GM18951 (cell line): Measurements from ENCODE around the gene NOTCH2.
"Not testable (repeated sequence)": the region's sequence is repeated elsewhere in the genome, so short reads cannot be mapped to it uniquely, and the experiment has no call there.

ENCODE experiments used
- POLR2A ChIP-seq: IDR thresholded peaks from 4 replicates; pipeline ENCODE4 v1.6.1; 2011; ENCODE audit warnings: mild to moderate bottlenecking; ENCODE audit not compliant: insufficient read length, insufficient read depth; ENCODE audit errors: extremely low read depth
- in situ Hi-C: fragments of 300-500 bp; cut with MboI; formaldehyde crosslinking; loops from one replicate; pipeline ENCODE4 v1.12.0; 2022; ENCODE audit warnings: low sequenced_read_pairs, mixed read lengths, inconsistent platforms; ENCODE audit not compliant: unreplicated experiment

Gene NOTCH2

DNA sequence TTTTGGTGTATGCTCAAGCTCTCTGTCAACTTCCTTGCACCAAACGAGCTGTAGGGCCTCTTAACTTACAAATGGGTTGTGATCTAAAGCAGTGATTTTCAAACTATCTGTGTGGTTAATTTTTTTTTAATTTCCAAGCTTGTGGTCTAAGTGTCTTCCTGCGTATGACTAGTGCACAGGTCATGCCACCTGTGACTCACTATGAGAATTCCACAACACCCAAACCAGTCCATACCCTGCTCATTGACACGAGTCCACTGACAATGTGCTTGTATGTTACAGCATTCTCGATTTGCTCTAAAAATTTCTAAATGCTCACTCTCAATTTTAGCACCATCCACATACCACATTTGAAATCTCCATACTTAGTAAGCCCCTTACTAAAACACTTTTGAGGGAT is 18.5 kb upstream of the NOTCH2 start:
- in situ Hi-C loops, result not testable (repeated sequence)

DNA sequence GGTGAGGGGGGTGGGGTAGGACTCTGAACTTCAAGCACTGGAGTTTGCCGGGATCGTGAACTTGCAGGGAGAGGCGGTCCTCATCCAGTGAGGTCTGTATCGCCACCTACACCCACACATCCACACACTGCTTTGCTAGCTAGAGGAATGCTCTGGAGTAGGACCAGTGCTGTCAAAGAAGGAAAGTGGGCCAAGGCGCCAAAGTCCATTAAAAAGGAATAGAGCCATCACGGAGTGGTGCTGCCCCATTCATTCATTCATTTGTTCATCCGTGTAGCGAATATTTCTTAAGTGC is 405 bp upstream of the NOTCH2 start:
- in situ Hi-C loops, result not testable (repeated sequence)

DNA sequence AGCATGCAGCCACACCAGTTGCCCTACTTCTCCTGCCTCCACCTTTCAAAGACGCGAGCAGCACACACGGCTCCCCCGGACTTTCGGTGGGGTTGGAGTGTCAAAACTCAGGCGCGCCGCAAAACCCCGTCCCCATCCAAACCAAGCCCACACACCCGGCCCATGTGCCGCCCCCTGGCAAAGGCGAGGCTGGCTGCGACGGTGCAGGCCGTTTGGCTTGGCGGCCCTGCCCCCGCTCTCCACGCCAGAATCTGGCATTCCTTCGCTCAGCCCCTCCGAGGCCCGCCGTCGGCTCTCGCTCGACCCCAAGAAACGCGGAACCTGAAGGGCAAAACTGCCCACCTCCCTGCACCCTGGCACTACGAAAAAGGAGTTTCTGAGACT is 787 bp downstream of the NOTCH2 start:
- in situ Hi-C loops, result not testable (repeated sequence)

DNA sequence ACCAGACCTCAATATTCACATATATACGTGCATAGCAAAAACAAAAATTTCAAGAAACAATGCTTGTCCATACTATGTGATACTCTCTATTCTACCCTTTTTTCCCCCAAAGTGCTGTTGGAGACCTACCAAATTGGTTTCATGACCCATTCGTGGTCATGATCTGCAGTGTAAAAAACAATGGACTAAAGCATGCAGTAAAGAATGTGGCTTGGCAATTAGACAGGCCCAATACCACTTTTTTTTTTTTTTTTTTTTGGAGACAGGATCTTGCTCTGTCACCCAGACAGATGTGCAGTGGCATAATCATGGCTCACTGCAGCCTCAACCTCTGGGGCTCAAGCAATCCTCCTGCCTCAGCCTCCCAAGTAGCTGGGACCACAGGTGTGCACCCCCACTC is 21.3 kb downstream of the NOTCH2 start:
- in situ Hi-C loops, result not testable (repeated sequence)

DNA sequence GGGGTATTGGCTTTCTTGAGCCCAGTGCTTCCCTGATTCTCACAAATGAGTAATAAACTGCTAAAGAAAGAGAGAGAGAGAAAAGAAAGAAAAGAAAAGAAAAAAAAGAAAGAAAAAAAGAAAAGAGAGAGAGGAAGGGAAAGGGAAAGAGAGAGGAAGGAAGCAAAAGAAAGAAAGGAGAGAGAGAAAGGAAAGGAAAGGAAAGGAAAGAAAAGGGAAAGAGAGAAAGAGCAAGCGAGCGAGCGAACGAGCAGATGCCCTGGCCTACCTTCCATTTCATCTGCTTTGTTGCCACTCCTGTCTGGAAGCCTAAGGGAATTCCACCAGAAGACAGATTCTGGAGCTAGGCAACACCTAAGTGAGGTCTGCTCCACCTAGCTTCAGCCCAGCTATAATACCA is 27.7 kb downstream of the NOTCH2 start:
- in situ Hi-C loops, result not testable (repeated sequence)

DNA sequence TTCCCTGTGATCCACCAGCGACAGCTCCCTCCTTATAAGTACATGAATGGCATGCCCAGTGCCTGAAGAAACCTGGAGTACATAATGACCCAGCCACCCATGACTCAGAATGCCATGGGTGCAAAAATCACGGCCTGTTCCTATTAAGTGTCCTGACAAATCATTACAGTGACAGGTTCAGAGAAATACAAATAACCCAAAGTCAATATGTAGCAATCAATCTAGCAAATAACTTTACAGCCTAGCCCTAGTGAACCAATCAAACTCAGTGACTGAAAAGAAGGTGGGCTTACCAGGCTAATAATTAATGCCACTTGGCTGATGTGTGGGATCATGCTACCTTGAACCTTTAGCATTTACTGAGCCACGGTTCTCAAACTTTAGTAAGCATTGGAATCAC is 37.2 kb downstream of the NOTCH2 start:
- in situ Hi-C loops, result not testable (repeated sequence)

DNA sequence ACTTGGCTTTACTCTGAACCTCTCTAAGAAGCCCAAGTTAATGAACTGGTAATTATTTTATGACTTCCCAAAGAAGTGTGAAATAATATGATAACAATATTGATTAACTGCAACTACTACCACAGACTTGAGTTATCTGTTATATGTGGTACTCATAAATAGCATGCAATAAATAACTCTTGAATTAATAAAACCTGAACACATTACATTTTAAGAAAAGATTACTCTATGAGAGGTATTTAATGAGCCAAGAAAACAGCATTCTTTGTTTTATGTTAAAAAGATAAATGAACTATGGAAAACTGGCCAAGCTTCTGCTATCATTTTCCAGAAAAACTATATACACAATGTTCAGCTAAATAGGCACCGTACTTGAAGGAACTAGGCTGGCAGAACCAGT is 45.7 kb downstream of the NOTCH2 start:
- in situ Hi-C loops, result not testable (repeated sequence)

DNA sequence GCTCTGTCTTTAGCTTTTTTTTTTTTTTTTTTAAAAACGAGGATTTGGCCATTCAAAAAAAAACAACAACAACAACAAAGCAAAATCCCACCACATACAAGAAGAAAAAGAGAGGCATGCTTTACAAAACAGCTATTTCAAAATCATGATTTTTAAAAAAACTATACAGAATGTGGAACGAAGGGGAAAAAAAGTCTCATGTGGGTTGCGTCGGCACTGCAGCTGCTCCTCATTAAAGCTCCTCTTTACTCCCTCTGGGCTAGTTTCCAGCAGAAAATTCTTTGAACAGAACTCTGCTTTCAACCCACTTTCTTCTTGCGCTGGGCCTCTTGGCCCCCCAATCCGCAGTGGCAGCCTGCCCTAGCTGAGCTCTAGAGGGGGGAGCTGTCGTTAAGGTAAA is 54.5 kb downstream of the NOTCH2 start:
- in situ Hi-C loops, result not testable (repeated sequence)

DNA sequence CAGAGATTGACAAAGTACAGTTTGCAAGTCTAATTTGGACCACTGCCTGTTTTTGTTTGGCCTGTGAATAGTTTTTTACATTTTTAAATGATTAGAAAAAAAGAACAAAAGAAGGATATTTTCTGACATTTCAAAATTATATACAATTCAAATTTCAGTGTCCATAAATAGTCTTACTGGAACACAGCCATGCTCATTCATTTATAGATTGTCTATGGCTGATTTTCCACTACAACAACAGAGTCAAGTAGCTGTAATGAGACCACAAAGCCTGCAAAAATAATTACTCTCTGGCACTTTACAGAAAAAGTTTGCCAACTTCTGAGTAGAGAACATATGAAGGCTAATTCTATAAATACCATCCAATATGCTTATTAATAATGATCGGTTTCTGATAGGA is 61.1 kb downstream of the NOTCH2 start:
- in situ Hi-C loops, result not testable (repeated sequence)

DNA sequence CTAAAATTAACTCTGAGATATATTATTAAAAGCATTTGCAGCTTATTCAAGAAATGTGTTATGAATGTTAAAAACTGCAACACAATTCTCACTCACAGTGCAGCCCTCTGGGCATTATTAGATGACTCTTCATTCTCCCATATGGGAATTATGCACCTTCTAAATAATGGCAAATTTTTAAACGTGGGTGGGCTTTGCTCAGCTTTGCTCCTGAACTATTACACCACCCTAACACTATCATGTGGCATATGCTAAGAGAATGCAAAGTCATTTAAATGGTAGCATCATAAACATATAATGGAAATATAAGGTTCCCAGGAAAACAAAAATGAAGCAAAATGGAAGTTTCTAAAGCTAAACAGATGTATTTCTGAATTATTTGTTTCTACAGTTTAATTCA is 61.6 kb downstream of the NOTCH2 start:
- in situ Hi-C loops, result not testable (repeated sequence)

DNA sequence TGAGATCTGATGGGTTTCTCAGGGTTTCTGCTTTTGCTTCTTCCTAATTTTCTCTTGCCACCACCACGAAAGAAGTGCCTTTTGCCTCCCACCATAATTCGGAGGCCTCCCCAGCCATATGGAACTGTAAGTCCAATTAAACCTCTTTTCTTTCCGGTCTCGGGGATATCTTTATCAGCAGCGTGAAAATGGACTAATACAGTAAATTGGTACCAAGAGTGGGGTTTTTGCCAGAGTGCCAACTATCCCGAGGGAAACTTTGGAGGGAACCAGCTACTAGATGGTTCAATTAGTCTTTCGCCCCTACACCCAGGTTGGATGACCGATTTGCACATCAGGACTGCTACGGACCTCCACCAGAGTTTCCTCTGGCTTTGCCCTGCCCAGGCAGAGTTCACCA is 68.4 kb downstream of the NOTCH2 start:
- in situ Hi-C loops, result not testable (repeated sequence)

DNA sequence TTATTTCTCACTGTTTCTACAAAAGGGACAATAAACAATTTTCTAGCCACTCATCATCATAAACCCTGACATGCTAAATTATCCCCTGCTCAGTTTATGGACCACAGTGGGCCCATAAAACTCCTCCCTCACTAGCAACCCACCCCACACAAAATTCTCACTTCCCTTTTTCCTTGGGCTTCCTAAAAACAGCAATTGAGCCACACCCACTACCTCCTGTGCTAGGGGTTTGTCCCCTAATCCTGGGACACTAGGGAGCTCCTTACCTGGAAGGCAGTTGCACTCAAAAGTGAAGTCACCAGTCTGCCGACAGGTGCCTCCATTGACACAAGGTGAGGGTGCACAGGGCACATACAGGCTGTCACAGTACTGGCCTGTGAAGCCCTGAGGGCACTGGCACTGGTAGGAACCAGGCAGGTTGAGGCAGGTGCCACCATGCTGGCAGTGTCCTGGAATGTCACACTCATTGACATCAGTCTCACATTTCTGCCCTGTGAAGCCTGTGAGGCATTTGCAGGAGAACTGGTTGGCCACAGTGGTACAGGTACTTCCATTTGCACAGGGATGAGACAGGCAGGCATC is 72.6 kb downstream of the NOTCH2 start:
- in situ Hi-C loops, result not testable (repeated sequence)

DNA sequence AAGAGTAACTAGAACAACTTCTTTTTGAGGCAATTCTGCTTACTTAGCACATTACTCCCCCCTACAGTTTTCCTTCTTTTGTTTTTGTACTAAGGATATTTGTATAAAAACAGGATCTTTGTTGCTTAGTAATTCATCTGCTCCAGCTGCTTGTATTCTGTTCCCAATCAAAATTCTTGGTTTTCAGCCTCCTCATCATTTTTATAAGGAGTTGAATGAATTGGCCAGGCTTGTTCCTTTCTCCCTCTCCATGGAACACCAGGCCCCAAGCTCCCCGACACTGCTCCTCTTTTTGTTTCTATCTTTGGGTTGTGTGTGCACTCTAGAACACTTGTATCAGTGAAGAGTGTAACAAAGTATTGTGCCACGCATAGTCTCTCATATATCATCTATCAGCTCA is 73.5 kb downstream of the NOTCH2 start:
- in situ Hi-C loops, result not testable (repeated sequence)

DNA sequence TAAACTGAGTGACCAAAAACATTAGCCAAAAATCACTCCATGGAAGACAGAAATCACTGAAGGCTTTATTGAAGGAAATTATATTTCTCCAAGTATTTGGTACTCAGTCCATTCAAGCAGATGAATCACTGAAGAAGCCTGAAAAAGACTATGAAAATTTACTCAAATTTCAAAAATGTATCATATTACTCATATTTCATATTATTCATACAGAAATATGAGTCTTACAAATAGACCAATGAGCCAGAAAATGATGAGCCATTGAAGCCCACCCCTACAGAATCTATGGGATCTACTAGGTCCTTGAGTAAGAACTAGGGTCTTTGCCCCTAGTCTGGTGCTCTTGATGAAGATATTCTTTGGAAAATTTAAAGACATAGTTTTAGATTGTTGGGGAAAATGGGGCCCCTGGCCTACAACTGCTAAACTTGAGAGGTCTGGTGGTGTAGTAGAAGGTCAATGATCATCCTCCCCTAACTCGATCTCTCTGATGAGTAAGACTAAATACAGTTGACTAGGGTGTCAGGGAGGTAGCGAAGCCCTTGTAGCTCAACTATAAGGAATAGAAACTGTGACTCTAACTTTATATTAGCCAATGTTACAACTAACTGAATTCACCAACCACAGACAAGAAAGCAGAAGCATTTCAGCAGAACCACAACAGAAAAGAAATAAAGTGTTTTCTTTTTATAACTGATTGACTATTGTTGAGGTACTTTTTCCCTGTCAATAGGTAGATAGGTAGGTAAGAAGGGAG is 81.0 kb downstream of the NOTCH2 start:
- in situ Hi-C loops, result no loop called here
- TF ChIP-seq POLR2A, result no peak

DNA sequence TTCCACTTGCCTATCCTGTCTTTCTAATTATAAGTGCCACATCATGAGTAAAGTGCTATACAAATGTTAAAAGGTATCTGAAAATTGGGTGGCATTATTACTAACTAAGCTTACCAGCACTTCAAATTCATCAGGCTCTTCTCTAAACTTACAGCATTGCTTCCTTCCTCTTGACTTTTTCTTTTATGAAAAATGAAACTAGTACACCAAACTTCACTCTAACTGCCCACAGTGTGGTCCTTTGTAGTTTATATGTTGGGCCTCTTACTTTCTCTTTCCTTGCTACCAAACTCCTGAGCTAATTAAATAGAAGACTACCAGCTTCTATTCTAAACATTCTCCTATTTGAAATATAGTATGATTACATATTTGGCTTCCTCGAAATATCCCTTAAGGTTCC is 81.8 kb downstream of the NOTCH2 start:
- TF ChIP-seq POLR2A, result no peak
- in situ Hi-C loops, result no loop called here

DNA sequence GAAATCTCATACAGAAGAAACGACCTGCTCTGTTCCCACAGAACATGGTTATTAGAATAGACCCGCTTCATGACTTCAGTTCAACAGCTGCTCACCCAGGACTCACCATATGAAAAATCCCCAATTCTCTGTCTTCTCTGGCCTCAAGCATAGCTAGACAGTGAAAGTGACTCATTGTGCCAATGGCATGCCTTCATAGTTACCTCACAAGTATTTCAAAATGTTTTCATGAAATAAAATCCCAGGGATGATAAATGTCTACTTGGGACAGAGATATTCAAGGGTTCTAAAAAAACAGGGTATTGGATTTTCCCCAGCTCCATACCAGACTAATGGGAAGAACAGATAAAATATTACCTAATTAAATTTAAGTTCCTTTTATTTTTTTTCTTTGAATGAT is 82.3 kb downstream of the NOTCH2 start:
- no peak for TF ChIP-seq POLR2A
- in situ Hi-C loops, result no loop called here
